HepG2 (cell line): ENCODE data around the gene PRRT1B. TPM values are rescaled to one million over a fixed set of nuclear protein-coding genes. Genes with fewer than 3 reads are reported as not detected.

Experiments
- ELF3 ChIP-seq: IDR thresholded peaks from 2 replicates; pipeline ENCODE4 v1.6.1; 2016; ENCODE audit warnings: missing genetic modification reagents, missing compliant biosample characterization
- FOXP1 ChIP-seq, 2 experiments: fragments of 450-650 bp in 1 of 2; IDR thresholded peaks; 2 replicates each; pipeline ENCODE4 v1.6.1; 2017 to 2018; ENCODE audit warnings: antibody characterized with exemption in 1 of 2
- GTF2F1 ChIP-seq: fragments of 150-350 bp; IDR thresholded peaks from 2 replicates; pipeline ENCODE4 v1.6.1; 2014; ENCODE audit warnings: low read length
- PAWR ChIP-seq: sonication (generic); formaldehyde crosslinking; IDR thresholded peaks from 2 replicates; pipeline ENCODE4 v1.4.0; 2020; ENCODE audit warnings: missing genetic modification reagents, mild to moderate bottlenecking, borderline replicate concordance
- TCF12 ChIP-seq, 2 experiments: fragments of 450-650 bp in 1 of 2; sonication (generic) in 1 of 2; formaldehyde crosslinking in 1 of 2; IDR thresholded peaks; 2 replicates each; pipeline versions ENCODE4 v1.6.1 to v1.8.0; 2017 to 2022; ENCODE audit warnings: antibody characterized with exemption in 1 of 2, mild to moderate bottlenecking in 1 of 2, missing genetic modification reagents in 1 of 2, moderate library complexity in 1 of 2
- TRIM24 ChIP-seq: sonication (generic); formaldehyde crosslinking; IDR thresholded peaks from 2 replicates; pipeline ENCODE4 v1.8.0; 2022; ENCODE audit warnings: mild to moderate bottlenecking, missing genetic modification reagents
- ZBTB40 ChIP-seq, 2 experiments: fragments of 450-650 bp in 1 of 2; sonication (generic) in 1 of 2; formaldehyde crosslinking in 1 of 2; IDR thresholded peaks; 2 replicates each; pipeline versions ENCODE4 v1.6.1 to v1.8.0; 2016 to 2022; ENCODE audit warnings: antibody characterized with exemption in 1 of 2, mild to moderate bottlenecking in 1 of 2, missing genetic modification reagents in 1 of 2
- ZFX ChIP-seq: sonication (generic); formaldehyde crosslinking; IDR thresholded peaks from 2 replicates; pipeline ENCODE4 v1.4.0; 2020; ENCODE audit warnings: mild to moderate bottlenecking, low read depth, missing genetic modification reagents, moderate library complexity
- ZNF205 ChIP-seq: IDR thresholded peaks from 2 replicates; pipeline ENCODE4 v1.6.1; 2018; ENCODE audit warnings: missing biosample characterization, missing genetic modification reagents
- ZNF510 ChIP-seq: sonication (generic); formaldehyde crosslinking; IDR thresholded peaks from 2 replicates; pipeline ENCODE4 v1.4.0; 2020; ENCODE audit warnings: low read depth, mild to moderate bottlenecking, missing genetic modification reagents
- ZNF614 ChIP-seq: IDR thresholded peaks from 2 replicates; pipeline ENCODE4 v1.6.1; 2018; ENCODE audit warnings: missing biosample characterization, missing genetic modification reagents, inconsistent platforms, borderline replicate concordance
- ZNF644 ChIP-seq: IDR thresholded peaks from 2 replicates; pipeline ENCODE4 v1.6.1; 2016; ENCODE audit warnings: low read depth
- ZNF788 ChIP-seq: sonication (generic); formaldehyde crosslinking; IDR thresholded peaks from 2 replicates; pipeline ENCODE4 v1.5.0; 2020; ENCODE audit warnings: mild to moderate bottlenecking, missing genetic modification reagents, borderline replicate concordance
- polyA plus RNA-seq, 8 experiments: library from polyadenylated mRNA; depleted of rRNA in 3 of 8; stranded (reverse) in 7 of 8; unstranded in 1 of 8; fragments of >200 nt; fragmentation: Illumina TruSeq in 4 of 8; extraction: Trizol in 4 of 8; gene quantifications; 2 replicates each; pipeline versions ENCODE4 v1.2.1 to v1.2.3, GENCODE V29; 2011 to 2016; ENCODE audit warnings: low read depth in 4 of 8, missing spikeins in 1 of 8, mixed read lengths in 1 of 8; ENCODE audit not compliant: insufficient read depth in 1 of 8
- total RNA-seq, 5 experiments: library from RNA; depleted of rRNA; stranded (reverse); fragments of >200 nt; fragmentation: Illumina TruSeq; extraction: Trizol; gene quantifications; 2 replicates each; pipeline ENCODE4 v1.2.3, GENCODE V29; 2016; ENCODE audit warnings: low read depth in 1 of 5
- TF ChIP-seq, protein P1 (sequence below): sonication (generic); formaldehyde crosslinking; IDR thresholded peaks from 2 replicates; pipeline ENCODE4 v1.4.0; 2020; ENCODE audit warnings: missing genetic modification reagents, borderline replicate concordance

Gene PRRT1B
- total and polyA plus RNA-seq, 2 of the 13 experiments (the other 11 are each of a cell fraction or from before 2014, with no cell fraction given): not detected

GRCh38 chr9:131545003-131545785 lies at the start of gene PRRT1B (continued):
- TF ChIP-seq, protein P1, sequence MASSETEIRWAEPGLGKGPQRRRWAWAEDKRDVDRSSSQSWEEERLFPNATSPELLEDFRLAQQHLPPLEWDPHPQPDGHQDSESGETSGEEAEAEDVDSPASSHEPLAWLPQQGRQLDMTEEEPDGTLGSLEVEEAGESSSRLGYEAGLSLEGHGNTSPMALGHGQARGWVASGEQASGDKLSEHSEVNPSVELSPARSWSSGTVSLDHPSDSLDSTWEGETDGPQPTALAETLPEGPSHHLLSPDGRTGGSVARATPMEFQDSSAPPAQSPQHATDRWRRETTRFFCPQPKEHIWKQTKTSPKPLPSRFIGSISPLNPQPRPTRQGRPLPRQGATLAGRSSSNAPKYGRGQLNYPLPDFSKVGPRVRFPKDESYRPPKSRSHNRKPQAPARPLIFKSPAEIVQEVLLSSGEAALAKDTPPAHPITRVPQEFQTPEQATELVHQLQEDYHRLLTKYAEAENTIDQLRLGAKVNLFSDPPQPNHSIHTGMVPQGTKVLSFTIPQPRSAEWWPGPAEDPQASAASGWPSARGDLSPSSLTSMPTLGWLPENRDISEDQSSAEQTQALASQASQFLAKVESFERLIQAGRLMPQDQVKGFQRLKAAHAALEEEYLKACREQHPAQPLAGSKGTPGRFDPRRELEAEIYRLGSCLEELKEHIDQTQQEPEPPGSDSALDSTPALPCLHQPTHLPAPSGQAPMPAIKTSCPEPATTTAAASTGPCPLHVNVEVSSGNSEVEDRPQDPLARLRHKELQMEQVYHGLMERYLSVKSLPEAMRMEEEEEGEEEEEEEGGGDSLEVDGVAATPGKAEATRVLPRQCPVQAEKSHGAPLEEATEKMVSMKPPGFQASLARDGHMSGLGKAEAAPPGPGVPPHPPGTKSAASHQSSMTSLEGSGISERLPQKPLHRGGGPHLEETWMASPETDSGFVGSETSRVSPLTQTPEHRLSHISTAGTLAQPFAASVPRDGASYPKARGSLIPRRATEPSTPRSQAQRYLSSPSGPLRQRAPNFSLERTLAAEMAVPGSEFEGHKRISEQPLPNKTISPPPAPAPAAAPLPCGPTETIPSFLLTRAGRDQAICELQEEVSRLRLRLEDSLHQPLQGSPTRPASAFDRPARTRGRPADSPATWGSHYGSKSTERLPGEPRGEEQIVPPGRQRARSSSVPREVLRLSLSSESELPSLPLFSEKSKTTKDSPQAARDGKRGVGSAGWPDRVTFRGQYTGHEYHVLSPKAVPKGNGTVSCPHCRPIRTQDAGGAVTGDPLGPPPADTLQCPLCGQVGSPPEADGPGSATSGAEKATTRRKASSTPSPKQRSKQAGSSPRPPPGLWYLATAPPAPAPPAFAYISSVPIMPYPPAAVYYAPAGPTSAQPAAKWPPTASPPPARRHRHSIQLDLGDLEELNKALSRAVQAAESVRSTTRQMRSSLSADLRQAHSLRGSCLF (CRISPR knock-in tag): no peak
- TF ChIP-seq TCF12 (IDR thresholded peaks at IDR 0.05): no peak
- no peak for TF ChIP-seq TCF12 (CRISPR knock-in tag; IDR thresholded peaks at IDR 0.05)
- TF ChIP-seq GTF2F1: no peak
- TF ChIP-seq TRIM24 (CRISPR knock-in tag): no peak
- no peak for TF ChIP-seq ZNF644
- peak; percentile 86 for TF ChIP-seq ELF3 (CRISPR knock-in tag)
- no peak for TF ChIP-seq ZNF614
- peak; percentile 74 for TF ChIP-seq ZFX (CRISPR knock-in tag)
- TF ChIP-seq ZBTB40 (IDR thresholded peaks at IDR 0.05): no peak
- TF ChIP-seq ZBTB40 (CRISPR knock-in tag; IDR thresholded peaks at IDR 0.05): no peak
- TF ChIP-seq ZNF205 (CRISPR knock-in tag): no peak
- TF ChIP-seq FOXP1 (IDR thresholded peaks at IDR 0.05): no peak
- peak; percentile 82 for TF ChIP-seq FOXP1 (CRISPR knock-in tag; IDR thresholded peaks at IDR 0.05)
- no peak for TF ChIP-seq ZNF510
- TF ChIP-seq ZNF788 (CRISPR knock-in tag): peak; percentile 30; the same call in 1 of the 2 replicates
- no peak for TF ChIP-seq PAWR (CRISPR knock-in tag)
